Inferior parietal cortex (tissue), 1 donor: Measurements from ENCODE around the gene CLMN.

Source experiments
- DNase-seq: peaks from one replicate; pipeline ENCODE4 v3.0.0-alpha.2; 2016; ENCODE audit errors: extremely low spot score

The CLMN gene

DNA sequence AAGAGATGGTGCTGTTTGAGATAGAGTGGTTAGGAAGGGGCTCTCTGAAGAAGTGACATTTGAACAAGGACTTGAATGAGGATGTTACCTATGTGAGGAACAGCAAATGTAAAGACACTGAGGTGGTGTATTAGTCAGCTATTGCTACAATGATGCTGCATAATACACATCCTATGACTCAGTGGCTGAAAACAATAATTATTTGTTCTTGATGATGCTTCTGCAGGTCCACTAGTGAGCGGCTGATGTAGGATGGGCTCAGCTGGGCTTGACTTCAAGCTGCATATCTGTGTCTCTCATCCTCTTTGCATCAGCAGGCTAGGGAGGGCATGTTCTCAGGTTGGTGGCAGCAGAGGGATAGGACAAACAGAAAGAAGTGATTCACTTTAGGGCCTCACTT lies 21.4 kb upstream of the CLMN start:
- no peak for DNase-seq

DNA sequence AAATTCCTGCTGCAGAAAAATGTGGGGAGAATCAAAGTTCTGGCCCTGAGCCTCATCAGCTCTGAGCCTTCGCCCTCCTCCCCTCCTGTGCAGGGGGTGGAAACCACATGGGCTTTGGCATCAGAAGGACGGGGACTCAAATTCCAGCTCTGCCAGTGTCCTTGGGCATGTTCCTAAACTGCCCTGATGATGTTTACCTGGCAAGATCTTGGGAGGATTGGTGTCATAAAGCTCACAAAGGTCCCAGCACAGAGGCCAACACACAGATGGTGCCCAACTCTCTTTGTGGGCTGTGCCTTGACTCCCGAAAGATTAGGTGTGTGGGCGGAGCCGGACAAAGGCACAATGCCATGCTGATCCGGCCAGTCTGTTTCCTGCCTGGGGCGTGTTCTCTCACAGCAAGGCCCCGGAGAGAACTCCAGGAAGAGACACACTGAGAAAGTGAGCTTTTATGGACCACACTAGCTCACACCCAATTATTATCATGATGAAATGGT lies 20.5 kb upstream of the CLMN start:
- DNase-seq, result no peak

DNA sequence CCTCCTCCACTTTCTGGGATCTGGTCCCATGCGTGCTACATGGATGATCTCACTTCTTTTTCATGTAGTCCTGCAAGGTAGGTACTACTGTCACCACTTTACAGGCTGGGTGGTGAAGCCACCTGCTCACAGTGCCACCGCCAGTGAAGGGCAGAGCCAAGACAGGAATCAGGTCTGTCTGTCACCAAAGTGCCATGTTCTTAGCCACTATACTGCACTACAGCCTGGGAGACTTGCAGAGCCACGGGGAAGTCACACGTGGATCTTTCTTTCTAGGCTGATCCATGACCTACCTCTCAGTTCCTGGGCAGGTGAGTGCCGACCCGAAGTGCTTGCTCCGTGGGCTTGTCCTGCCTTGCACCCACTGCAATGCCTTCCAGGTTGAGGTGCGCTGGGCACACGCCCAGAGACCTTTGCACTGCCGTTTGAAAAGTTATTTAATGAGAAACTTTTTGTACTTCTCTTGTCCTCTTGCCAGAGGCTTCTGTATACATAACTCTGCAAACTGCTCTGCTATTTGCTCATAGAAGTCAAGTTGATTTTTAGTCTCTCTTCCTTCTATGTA lies 19.7 kb upstream of the CLMN start:
- DNase-seq, result no peak

DNA sequence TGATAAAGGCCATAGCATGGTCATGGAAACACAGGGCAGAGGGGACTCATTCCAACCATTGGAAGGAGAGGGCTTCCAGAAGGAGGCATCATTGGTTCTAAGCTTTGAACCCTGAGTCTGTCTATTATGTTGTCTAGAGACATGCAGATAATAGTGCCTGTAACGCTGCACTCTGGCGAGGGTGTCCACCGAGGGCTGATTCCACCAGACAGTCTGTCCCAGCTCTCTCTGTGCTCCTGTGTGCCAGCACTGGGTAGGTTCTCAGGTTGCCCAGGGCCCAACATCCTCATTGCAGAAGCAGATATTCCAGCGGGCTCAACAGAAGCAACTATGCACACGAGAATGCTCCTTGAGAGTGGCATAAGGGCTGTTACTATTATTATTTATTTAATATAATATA lies 18.7 kb upstream of the CLMN start:
- no peak for DNase-seq

DNA sequence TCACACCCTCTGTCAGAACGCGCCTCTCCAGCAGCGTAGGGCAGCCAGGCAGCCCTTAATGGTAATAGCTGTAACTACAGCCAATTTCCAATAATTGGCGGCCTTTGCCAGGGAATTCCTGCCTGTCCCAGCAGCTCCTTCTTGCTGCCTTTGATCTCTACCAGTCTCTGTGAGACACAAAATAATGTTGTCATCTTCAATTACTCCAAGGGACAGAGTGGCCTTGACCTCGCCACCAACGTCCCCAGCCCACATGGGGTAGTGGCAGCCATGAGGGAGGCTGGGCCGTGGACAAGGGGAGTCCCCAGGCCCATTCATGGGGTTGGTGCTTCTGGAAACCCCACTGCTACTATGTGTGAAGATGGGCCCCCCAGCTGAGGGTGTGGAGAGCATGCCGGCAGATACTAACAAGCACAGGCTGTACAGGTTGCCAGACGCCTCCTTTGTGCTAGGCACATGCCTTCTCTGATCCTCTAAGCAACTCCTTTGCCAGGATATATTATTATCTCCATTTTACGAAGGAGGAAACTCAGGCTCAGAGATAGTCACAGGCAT lies 17.4 kb upstream of the CLMN start:
- no peak for DNase-seq

DNA sequence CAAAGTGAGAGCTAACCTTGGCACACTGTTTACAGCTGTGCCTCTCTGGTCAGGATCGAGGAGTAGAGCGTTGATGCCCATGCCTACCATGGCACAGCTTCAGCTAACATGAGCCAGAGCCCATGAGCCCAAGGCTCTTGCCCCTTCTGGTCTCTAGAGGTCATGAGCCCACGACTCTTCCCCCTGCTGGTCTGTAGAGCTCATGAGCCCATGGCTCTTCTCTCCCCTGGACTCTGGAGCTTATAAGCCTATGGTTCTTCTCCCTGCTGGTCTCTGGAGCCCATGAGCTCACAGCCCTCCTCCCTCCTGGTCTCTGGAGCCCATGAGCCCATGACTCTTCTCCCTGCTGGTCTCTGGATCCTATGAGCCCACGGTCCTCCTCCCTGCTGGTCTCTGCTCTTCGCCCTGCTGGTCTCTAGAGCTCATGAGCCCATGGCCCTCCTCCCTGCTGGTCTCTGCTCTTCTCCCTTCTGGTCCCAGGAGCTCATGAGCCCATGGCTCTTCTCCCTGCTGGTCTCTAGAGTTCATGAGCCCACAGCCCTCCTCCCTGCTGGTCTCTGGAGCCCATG lies 16.6 kb upstream of the CLMN start:
- no peak for DNase-seq

DNA sequence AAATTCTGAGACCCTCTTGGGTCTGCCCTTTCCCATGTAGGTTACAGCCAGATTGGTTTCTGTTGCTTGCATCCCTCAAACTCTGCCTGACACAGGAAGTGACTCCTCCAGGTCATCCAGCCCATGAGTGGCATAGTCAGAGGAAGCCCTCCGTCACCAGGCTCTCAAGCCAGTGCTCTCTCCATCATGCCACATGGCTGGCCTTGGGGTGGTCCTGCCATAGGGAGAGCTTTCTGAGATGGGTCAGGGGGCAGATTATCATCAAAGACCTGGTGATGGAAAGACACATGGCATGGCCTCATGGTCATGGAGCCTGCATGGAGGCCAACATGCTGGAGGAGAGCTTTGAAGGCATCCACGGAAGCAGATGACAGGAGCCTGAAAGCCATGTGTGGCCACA lies 15.4 kb upstream of the CLMN start:
- no peak for DNase-seq

DNA sequence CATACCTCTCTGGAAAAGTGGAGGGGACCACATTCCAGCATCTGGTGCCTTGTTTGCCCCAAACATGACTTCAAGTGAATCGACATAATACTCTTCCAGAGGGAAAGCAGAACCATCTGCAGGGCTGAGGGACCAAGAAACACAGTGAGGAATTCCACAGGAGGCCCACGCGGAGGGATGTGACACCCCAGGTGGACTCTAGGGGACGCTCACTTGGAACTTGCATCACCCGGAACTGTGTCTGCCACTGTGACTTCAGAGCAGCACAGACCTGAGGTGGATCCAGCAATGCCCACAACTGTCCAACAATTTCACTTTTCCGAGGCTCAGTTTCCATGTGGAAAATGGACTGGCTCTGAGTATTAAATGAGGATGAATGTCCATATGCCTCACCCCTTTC lies 14.3 kb upstream of the CLMN start:
- no peak for DNase-seq

DNA sequence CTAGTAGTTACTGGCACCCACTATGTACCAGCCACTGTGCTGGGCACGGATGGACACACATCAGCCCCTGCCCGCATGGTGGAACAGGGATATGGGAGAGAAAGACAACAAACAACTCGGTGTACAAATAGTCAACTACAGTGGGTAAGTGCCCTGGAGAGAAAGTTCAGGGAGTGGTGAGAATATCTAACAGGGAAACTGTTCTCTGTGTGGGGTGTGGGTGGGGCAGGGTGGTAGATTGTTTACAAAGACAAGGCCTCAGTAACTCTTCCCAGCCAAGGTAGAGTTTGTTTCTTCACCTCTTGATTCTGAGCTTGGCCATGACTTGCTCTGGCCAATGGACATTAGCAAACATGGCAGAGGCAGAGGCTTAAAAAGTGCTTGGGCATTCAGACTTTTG lies 12.9 kb upstream of the CLMN start:
- DNase-seq, result no peak

DNA sequence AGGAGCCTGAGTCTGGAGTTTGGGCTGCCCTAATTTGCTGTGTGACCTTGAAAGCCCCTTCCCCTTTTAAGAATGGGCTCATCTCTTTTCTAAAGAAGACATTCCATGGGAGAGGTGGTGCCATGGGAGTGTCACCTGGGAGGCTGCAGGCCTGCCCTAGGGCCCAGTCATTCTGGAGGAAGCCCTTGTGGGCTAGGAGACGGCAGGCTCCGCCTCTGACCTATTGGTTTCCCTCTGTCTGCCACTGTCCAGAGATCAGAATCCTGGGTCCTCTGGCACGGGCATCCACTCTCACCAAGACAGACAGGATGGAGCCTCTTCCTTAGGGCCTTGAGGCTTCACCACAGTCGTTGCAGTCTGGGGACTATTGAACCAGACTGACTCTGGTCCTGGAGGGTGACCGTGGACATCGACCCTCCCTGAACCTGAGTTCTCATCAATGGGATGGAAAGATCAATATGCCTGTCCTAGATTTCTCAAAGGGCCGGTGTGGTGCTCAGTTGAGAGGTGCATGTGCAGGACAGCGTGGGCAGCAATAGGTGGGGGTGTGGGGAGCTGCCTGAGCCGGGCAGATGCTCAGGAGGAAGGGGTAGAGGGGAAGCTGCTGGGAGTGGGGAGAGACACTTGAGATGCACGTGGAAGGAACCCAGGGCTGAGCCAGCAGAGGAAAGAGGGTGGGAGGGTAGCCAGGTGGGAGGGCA lies 12.2 kb upstream of the CLMN start:
- no peak for DNase-seq

DNA sequence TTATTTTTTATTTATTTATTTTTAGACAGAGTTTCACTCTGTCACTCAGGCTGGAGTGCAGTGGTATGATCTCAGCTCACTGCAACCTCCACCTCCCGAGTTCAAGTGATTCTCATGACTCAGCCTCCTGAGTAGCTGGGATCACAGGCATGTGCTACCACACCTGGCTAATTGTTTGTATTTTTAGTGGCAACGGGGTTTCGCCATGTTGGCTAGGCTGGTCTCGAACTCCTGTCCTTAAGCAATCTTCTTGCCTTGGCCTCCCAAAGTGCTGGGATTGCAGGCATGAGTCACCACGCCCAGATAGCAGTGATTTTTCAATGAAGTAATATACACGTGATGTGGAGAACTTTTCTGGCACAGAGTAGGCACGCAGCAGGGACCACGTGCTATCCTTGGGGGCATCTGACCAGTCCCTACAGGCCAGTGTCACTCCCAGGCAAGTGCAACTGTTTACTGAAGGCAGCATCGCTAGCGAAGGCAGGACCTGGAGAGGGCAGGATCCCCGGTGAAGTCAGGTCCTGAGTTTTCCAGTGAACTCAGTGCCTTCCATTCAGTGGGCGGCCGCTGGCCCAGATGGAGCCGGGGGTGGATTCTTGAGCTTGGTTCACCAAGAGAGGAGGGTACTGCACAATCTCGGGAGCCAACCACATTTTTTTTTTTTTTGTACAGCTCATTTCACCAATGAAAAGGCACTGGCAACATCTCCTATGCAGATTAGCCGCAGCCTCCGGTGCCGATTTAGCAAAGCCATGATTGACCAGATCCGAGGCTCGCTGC lies 11.1 kb upstream of the CLMN start:
- DNase-seq, result no peak

DNA sequence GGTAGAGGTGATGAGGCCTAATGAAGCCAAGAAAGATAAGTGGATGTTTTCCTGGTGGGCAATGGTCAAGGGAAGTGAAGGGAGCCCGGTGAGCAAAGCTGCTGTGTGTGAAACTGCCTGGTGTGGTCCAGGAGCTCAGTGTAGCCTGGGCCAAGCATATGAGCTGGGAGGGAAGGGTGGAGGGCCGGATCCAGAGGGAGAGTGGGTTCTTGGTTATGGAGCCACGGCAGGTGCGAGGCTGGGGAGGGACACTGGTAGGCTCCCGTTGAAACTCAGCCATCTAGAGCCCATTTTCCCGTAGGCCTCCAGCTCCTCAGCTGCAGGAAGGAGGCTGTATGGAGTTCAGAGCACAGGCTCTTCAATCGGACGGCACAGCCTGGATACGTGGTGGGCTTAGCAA lies 10.2 kb upstream of the CLMN start:
- DNase-seq, result no peak

DNA sequence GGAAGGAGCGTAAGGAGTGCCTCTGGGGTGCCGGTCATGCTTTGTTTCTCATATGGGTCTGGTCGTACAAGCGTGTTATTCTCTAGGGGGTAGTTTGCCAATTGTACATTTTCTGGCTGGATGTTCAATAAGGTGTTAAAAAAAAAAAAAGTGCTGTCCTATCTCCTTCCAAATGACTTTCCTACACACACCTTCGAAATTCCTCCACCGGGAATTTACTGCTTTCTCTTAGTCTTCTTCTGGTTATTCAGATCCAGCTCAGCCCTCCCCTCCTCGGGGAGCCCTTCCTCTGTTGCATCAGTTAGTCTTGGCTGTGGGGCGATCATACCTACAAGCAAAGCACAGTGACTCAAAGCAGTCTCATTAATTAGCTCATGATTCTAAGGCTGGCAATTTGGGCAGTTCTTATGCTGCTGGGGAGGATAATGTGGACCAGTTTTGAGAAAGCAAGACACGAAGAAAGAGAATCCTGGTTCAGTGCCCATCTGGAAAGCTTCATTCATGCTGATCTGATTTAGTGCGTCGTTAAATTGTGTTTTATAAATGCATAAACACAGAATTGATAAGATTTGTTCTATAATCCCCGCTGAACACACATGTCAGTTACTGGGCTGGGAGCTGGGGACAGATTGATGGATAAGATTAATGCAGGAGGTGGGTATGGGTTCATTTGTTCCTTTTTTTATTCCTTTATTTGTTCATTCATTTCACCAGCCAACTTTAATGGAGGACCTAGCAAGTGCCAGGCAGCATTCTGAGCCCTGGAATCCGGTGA lies 9.2 kb upstream of the CLMN start:
- no peak for DNase-seq

DNA sequence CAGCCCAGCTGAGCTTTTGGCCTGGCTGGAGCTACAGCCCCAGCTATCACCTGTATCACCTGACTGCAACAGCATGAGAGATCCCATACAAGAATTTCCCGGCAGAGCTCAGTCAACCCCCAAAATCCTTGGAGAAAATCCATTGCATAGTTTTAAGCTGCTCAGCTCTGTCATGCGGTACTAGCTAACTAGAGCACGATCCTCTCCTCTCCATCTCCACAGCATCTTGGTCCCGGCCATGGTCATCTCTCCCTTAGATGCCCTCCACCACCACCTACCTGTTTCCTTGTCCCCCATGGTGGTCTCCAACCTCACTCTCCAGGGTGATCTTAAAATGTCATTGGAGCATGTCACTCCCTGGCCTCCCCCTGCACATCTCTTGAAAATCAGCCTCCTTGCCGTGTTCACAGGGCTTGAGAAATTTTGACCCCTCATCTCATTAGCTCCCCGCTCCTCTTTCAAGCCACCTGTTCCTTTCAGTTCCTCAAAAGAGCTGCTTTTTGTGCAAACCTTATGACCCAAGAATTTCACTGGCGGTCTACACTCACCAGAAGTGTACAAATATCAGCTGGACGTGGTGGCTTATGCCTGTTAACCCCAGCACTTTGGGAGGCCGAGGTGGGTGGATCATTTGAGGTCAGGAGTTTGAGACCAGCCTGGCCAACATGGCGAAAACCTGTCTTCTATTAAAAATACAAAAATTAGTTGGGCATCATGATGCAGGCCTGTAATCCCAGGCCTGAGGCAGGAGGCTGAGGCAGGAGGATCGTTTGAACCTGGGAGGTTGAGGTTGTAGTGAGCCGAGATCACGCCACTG lies 8.1 kb upstream of the CLMN start:
- DNase-seq, result no peak

DNA sequence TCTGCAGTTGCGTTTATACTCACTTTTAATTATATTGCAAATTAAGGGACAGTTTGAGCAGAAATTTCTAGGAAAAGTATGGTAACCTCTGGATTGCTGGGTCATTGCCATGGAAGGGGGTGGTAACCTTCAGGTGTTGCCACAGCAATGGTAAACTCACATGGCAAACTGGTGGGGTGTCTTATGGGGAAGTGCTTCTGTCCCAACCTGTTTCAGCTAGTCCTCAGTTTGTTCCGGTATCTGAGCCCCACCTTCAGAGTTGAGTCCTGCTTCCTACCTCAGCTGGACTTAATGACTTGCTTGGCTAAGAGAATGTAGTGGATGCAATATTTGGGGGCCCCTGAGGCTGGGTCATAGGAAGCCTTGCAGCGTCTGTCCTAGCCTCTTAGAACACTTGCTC lies 7.3 kb upstream of the CLMN start:
- no peak for DNase-seq

DNA sequence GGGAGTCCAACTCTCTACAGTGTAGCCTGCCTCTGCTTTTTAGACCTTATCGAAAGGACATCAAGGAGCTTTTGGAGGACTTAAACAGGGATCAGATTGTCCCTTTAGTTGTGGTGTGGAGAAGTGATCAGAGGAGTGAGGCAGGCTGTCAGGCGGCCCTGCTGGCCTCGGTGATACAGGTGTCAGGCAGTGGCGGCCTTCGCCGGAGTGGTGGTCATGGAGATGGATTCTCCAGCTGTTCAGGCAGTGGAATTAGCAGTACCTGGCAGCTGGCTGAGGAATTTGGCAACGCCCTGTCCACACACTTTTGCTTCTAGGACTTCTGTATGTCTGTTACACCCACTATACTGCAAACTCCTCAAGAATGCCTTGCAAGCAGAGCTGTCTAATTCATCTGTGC lies 4.2 kb upstream of the CLMN start:
- DNase-seq, result no peak

DNA sequence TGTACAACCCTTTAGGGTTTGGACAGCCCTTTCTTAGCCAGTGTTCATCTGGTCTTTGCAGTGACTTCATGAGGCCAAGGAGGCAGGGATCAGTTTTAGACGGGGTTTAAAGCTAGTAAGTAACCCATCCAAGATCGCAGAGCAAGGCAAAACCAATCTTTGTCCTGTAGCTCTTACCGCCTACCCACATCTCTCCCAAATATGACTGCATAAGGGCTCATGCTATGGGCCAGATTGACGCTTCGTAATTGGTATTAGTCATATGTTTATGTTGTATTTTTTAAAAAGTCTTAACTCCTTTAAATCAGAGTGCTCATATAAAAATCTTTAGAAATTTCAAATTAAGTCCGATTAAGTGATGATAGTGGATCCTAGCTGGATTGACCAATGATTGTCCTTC lies 3.7 kb upstream of the CLMN start:
- no peak for DNase-seq

DNA sequence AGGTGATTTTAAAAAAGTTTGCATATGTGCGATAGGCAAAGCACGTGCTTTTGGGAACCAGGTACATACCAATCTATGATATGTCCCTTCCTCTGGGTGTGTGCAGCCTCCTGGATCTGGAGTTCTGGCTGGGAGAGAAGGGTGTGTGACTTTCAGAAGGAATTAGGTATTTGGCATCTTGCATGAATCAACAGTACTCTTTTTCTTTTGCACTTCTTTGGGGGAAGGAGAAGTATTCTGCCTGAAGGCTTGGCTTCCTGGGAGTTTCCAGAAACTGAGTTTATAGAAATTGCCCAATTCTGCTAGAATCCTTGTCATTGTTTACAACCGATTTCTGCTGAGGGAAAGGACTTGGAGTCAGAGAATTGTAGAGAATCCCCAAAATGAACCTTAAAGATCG lies 2.9 kb upstream of the CLMN start:
- no peak for DNase-seq

DNA sequence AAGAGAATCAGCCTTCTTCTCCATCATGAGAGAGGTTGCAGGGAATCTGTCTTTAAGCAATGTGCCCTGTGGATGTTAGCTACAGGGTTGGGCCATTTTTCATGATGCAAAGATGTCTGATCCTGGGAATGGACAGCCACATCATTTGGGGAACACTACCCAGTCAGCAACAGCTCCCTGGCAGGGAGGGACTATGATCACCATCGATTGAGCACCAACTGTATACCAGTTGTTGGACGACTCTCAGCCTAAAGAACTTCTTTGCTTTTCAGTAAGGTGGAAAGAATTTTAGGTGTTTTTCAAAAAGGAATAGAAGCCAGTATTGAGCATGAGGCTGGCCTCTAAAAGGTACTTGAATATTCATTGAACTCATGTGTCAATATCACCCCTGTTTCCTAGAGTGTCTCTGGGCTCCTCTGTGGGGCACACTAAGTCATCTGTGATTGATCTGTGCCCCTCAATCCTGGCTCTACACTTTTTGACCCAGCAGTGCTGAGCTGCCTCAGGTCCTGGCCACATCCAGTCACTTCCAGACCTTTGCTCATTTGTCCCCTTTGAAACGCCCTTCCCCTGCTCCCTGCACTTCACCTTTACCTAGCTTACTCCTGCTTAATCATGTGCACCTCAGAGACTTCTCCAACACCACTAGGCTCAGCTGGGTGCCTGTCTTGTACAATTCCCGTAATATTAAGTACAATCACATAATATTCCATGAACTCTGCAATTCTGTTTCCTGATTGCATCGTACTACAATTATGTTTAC lies 2.2 kb upstream of the CLMN start:
- DNase-seq, result no peak

DNA sequence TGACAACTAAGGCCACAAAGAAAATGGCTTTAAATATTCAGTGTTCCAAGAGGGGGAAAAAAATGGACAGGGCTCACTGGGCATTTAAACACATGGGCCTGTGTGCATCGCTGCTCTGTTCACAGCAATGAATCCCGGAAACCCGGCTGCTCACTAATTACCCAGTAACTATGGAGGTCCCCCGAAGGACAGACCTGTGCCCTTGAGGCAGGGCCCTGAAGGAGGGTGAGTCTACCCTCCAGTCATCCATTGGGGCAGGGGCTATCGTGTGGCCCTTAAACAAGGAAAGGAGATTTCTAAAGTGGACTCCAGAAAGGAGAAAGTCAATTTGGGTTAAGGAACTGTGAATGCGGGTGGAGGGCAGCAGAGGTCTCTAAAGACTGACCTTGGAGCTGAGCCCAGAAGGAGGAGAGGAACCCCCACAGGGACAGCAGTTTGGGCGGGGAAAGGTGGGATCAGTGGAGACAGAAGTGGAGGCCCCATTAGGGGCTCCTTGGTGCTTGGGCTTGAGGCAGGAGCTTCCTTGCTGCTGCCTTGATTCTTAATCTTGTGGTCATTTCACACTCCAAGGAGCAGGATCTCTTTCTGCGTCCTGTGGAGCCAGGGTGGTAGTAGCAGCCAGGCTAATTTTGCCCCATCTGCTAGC lies 1.4 kb upstream of the CLMN start:
- DNase-seq, result no peak
